HEK293 (cell line): ENCODE measurements around the gene CETN3.

Source experiments
- CTCF ChIP-seq: fragments of 450-650 bp; formaldehyde crosslinking; IDR thresholded peaks from 2 replicates; pipeline ENCODE4 v1.5.1; 2016; ENCODE audit warnings: missing biosample characterization, missing genetic modification characterization
- KLF7 ChIP-seq: fragments of 450-650 bp; formaldehyde crosslinking; IDR thresholded peaks from 2 replicates; pipeline ENCODE4 v1.5.1; 2016; ENCODE audit warnings: missing biosample characterization, missing genetic modification characterization, borderline replicate concordance
- ZBTB1 ChIP-seq: fragments of 450-650 bp; formaldehyde crosslinking; IDR thresholded peaks from 2 replicates; pipeline ENCODE4 v1.5.1; 2016; ENCODE audit warnings: missing biosample characterization, missing genetic modification characterization
- ZNF10 ChIP-seq: fragments of 450-650 bp; formaldehyde crosslinking; IDR thresholded peaks from 2 replicates; pipeline ENCODE4 v1.5.1; 2017; ENCODE audit warnings: missing biosample characterization, missing genetic modification characterization
- ZNF423 ChIP-seq: fragments of 450-650 bp; formaldehyde crosslinking; IDR thresholded peaks from 2 replicates; pipeline ENCODE4 v1.5.1; 2016; ENCODE audit warnings: missing biosample characterization, missing genetic modification characterization
- ZNF426 ChIP-seq: fragments of 450-650 bp; formaldehyde crosslinking; IDR thresholded peaks from 2 replicates; pipeline ENCODE4 v1.5.1; 2017; ENCODE audit warnings: missing biosample characterization, missing genetic modification characterization, mild to moderate bottlenecking, inconsistent platforms, moderate library complexity
- ZNF48 ChIP-seq: fragments of 450-650 bp; formaldehyde crosslinking; IDR thresholded peaks from 2 replicates; pipeline ENCODE4 v1.5.1; 2016; ENCODE audit warnings: missing biosample characterization, missing genetic modification characterization
- ZNF530 ChIP-seq: fragments of 450-650 bp; formaldehyde crosslinking; IDR thresholded peaks from 2 replicates; pipeline ENCODE4 v1.5.1; 2016; ENCODE audit warnings: low read depth, missing biosample characterization, missing genetic modification characterization
- ZNF654 ChIP-seq: fragments of 450-650 bp; formaldehyde crosslinking; IDR thresholded peaks from 2 replicates; pipeline ENCODE4 v1.5.1; 2016; ENCODE audit warnings: low read depth, missing biosample characterization, missing genetic modification characterization
- ZSCAN30 ChIP-seq: fragments of 450-650 bp; IDR thresholded peaks from 2 replicates; pipeline ENCODE4 v1.5.1; 2018; ENCODE audit warnings: missing biosample characterization, mild to moderate bottlenecking, missing genetic modification characterization, moderate library complexity

- TF ChIP-seq CTCF (tag by site-specific recombination) (no peak), KLF7 (tag by site-specific recombination) (no peak), ZNF10 (tag by site-specific recombination) (no peak), ZBTB1 (tag by site-specific recombination) (no peak), ZNF654 (no peak), ZSCAN30 (no peak), ZNF423 (tag by site-specific recombination) (no peak), ZNF530 (tag by site-specific recombination) (no peak), ZNF48 (tag by site-specific recombination) (no peak), ZNF426 (no peak)
Measured at GRCh38 chr5:90399251-90399650, 10.3 kb downstream of the CETN3 start.
